HL-60 (cell line): ENCODE measurements around the gene CALML3.
"Not testable (repeated sequence)": the region's sequence is repeated elsewhere in the genome, so short reads cannot be mapped to it uniquely, and the experiment has no call there.

ENCODE experiments used
- DNase-seq, 2 experiments: peaks; one replicate each; pipeline ENCODE4 v3.0.0-alpha.2; 2010 to 2020; ENCODE audit warnings: low read depth in 1 of 2, low spot score in 1 of 2
- H3K27ac ChIP-seq: fragments of 250-450 bp; sonication (Bioruptor Pico); replicated peaks from 2 replicates; pipeline ENCODE4 v1.5.1; 2020; ENCODE audit warnings: mild to moderate bottlenecking, moderate library complexity
- H3K27me3 ChIP-seq: fragments of 250-450 bp; sonication (Bioruptor Pico); 2 replicates; pipeline ENCODE4 v1.5.1; 2021; ENCODE audit warnings: mild to moderate bottlenecking, moderate library complexity; ENCODE audit not compliant: insufficient read depth, poor library complexity, severe bottlenecking
- H3K4me3 ChIP-seq: replicated peaks from 2 replicates; pipeline ENCODE4 v1.5.1; 2011; ENCODE audit warnings: mild to moderate bottlenecking, control low read depth, low read length; ENCODE audit not compliant: insufficient read depth
- GABPA ChIP-seq: IDR thresholded peaks from 2 replicates; pipeline ENCODE4 v1.6.1; 2012; ENCODE audit warnings: low read depth
- POLR2AphosphoS5 ChIP-seq: IDR thresholded peaks from 2 replicates; pipeline ENCODE4 v1.6.1; 2012; ENCODE audit warnings: low read depth
- SPI1 ChIP-seq: IDR thresholded peaks from 2 replicates; pipeline ENCODE4 v1.6.1; 2012; ENCODE audit warnings: low read depth, mild to moderate bottlenecking, borderline replicate concordance
- TF ChIP-seq, protein P1 (sequence below): IDR thresholded peaks from 2 replicates; pipeline ENCODE4 v1.6.1; 2012; ENCODE audit warnings: low read depth; ENCODE audit not compliant: insufficient replicate concordance
- TF ChIP-seq, protein P2 (sequence below): IDR thresholded peaks from one replicate; pipeline ENCODE4 v1.5.1; 2011; ENCODE audit warnings: low read length, control low read depth, inconsistent platforms; ENCODE audit not compliant: insufficient read depth

CALML3 gene

DNA sequence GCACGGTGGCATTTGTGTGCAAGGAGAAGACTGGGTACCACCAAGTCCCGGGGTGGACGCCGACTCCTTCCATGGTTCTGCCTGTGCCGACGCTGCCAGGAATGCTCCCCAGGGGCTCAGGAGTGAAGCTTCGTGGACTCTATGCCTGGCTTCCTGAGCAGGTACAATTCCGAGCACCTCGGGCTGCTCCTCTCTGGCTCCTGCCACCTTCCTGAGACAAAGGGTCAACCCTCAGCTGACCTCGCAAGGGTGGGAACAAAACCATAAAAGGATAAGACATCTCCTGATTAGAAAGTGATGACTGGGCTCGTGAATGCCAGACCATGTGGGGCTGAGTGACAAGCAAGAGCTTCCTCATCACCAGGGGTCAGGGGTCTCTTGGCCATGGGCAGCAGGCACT lies 31.8 kb downstream of the CALML3 start:
- H3K27me3 ChIP-seq = no peaks in the 10 kb centered on the region
- no peak for DNase-seq
- no peak overlapping the region for H3K27ac ChIP-seq
- no peak overlapping the region for H3K4me3 ChIP-seq
- TF ChIP-seq POLR2AphosphoS5 = no peak

- Histone ChIP-seq H3K27ac (no peak overlapping the region), H3K4me3 (no peak overlapping the region), H3K27me3 (no peaks in the 10 kb centered on the region)
- TF ChIP-seq SPI1 (no peak), GABPA (no peak), POLR2AphosphoS5 (no peak)
- TF ChIP-seq, protein P1, sequence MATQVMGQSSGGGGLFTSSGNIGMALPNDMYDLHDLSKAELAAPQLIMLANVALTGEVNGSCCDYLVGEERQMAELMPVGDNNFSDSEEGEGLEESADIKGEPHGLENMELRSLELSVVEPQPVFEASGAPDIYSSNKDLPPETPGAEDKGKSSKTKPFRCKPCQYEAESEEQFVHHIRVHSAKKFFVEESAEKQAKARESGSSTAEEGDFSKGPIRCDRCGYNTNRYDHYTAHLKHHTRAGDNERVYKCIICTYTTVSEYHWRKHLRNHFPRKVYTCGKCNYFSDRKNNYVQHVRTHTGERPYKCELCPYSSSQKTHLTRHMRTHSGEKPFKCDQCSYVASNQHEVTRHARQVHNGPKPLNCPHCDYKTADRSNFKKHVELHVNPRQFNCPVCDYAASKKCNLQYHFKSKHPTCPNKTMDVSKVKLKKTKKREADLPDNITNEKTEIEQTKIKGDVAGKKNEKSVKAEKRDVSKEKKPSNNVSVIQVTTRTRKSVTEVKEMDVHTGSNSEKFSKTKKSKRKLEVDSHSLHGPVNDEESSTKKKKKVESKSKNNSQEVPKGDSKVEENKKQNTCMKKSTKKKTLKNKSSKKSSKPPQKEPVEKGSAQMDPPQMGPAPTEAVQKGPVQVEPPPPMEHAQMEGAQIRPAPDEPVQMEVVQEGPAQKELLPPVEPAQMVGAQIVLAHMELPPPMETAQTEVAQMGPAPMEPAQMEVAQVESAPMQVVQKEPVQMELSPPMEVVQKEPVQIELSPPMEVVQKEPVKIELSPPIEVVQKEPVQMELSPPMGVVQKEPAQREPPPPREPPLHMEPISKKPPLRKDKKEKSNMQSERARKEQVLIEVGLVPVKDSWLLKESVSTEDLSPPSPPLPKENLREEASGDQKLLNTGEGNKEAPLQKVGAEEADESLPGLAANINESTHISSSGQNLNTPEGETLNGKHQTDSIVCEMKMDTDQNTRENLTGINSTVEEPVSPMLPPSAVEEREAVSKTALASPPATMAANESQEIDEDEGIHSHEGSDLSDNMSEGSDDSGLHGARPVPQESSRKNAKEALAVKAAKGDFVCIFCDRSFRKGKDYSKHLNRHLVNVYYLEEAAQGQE = no peak
- TF ChIP-seq, protein P2, sequence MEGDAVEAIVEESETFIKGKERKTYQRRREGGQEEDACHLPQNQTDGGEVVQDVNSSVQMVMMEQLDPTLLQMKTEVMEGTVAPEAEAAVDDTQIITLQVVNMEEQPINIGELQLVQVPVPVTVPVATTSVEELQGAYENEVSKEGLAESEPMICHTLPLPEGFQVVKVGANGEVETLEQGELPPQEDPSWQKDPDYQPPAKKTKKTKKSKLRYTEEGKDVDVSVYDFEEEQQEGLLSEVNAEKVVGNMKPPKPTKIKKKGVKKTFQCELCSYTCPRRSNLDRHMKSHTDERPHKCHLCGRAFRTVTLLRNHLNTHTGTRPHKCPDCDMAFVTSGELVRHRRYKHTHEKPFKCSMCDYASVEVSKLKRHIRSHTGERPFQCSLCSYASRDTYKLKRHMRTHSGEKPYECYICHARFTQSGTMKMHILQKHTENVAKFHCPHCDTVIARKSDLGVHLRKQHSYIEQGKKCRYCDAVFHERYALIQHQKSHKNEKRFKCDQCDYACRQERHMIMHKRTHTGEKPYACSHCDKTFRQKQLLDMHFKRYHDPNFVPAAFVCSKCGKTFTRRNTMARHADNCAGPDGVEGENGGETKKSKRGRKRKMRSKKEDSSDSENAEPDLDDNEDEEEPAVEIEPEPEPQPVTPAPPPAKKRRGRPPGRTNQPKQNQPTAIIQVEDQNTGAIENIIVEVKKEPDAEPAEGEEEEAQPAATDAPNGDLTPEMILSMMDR = no peak
- no peak for DNase-seq
Measured at GRCh38 chr10:5557040-5557721, 32.4 kb downstream of the CALML3 start.

DNA sequence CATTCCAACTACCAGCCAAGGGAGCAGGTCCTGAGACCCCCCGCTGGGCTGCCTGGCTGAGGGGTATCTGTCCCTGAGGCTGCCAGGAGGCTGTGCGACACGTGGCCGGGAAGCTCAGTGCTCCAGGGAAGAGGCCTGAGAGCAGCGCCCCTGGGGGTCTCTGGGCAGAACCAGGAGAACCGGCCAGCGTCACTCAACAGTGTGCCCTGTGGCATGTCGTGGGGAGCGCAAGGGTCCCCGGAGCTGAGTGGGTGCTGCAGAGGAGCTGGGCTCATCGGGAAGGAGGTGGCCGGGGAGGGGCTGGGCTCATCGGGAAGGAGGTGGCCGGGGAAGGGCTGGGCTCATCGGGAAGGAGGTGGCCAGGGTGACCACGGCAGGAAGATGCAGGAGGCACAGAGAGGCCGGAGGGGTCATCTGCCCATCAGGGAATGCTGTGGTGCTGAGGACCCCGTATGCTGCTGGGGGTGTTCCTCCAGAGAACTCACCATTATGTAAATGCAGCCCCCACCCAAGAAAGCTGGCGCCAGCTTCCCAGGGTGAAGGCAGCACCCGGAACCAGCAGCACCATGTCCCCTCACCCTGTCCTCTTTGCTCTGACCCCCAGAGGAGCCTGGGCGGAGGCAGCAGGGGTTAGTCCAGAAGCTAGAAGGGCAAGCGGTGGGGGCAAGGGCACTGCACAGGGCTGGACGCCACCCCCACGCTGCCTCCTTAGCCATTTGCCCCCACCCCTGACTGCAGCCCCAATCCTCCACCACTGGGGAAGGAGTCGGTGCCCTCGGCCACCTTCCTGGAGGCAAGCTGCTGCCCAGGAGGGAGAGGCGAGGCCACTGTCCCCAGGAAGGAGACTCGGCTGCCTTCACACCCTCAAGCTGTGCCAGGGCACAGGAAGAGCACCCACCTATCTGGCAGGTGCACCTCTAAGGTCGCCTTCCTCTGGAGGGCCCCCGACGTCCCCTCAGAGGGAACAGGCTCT lies 33.3 kb downstream of the CALML3 start:
- H3K27ac ChIP-seq = no peak overlapping the region
- no peak for DNase-seq
- H3K27me3 ChIP-seq = no peaks in the 10 kb centered on the region
- no peak overlapping the region for H3K4me3 ChIP-seq
- no peak for TF ChIP-seq GABPA
- TF ChIP-seq SPI1 = no peak
- TF ChIP-seq, protein P2 = no peak
- TF ChIP-seq, protein P1 = no peak
- TF ChIP-seq POLR2AphosphoS5 = no peak

- not testable (repeated sequence) for H3K4me3 ChIP-seq, DNase-seq, H3K27me3 ChIP-seq, H3K27ac ChIP-seq
Measured at GRCh38 chr10:5559022-5559421, 34.3 kb downstream of the CALML3 start.
